ENCODE results near the gene TRDN. TPM values are rescaled to one million over a fixed set of nuclear protein-coding genes. Genes with fewer than 3 reads are reported as not detected.

Gene TRDN
- total RNA-seq, 3 donors from 2014 or later (not counting 1 experiment from before 2014, with no cell fraction given): not detected

GRCh38 chr6:123598011-123598410 is 38.7 kb downstream of the TRDN start:
- Histone ChIP-seq H3K27me3 (ENCODE audit: control insufficient read depth, insufficient read depth, low read length) (no peaks in the 10 kb centered on the region), H3K4me3 (ENCODE audit: low read length) (no peak overlapping the region), H3K9me3 (ENCODE audit: control insufficient read depth, insufficient read depth, low read length) (no peaks in the 10 kb centered on the region), H3K27ac (ENCODE audit: low read length) (no peak overlapping the region), H3K36me3 (ENCODE audit: control insufficient read depth, insufficient read depth, low read length) (no peaks in the 10 kb centered on the region), H3K4me1 (ENCODE audit: control insufficient read depth, insufficient read depth, low read length) (no peaks in the 10 kb centered on the region)
- no peak for ATAC-seq
- intact Hi-C loops (cut with micrococcal nuclease): no loop called here
- H3K4me1 Mint-ChIP-seq: no peaks in the 10 kb centered on the region
- no peak overlapping the region for H3K4me3 Mint-ChIP-seq
- no peaks in the 10 kb centered on the region for H3K36me3 Mint-ChIP-seq
- H3K9me3 Mint-ChIP-seq: peaks cover 3 to 8% of the 10 kb centered on the region in 2 donors
- DNase-seq: no peak
- no peaks in the 10 kb centered on the region for H3K27me3 Mint-ChIP-seq (ENCODE audit: low read depth in 2 of 2)
- WGBS (ENCODE audit: insufficient coverage): 94% methylated on average over 3 of the region's 3 CpGs
- TF ChIP-seq CTCF (IDR thresholded peaks at IDR 0.05): no peak
- H3K27ac Mint-ChIP-seq: no peak overlapping the region

- 80% methylated on average over 1 of the region's 2 CpGs for WGBS (ENCODE audit: insufficient coverage)
- Mint-ChIP-seq H3K27ac (no peak overlapping the region), H3K9me3 (peaks cover 3 to 10% of the 10 kb centered on the region in 2 donors)
These were observed 42.0 kb downstream of the TRDN start for GRCh38 chr6:123594776-123595175.

GRCh38 chr6:123592426-123592825 is 44.3 kb downstream of the TRDN start:
- H3K4me1 ChIP-seq (ENCODE audit: control insufficient read depth, insufficient read depth, low read length): no peaks in the 10 kb centered on the region
- DNase-seq (no peak), ATAC-seq (no peak)
- no peak overlapping the region for H3K4me3 ChIP-seq (ENCODE audit: low read length)
- no peaks in the 10 kb centered on the region for H3K27me3 Mint-ChIP-seq (ENCODE audit: low read depth in 2 of 2)
- no peaks in the 10 kb centered on the region for H3K36me3 ChIP-seq (ENCODE audit: control insufficient read depth, insufficient read depth, low read length)
- no peak for TF ChIP-seq CTCF (IDR thresholded peaks at IDR 0.05)
- no peaks in the 10 kb centered on the region for H3K36me3 Mint-ChIP-seq
- no peak overlapping the region for H3K27ac Mint-ChIP-seq
- H3K4me1 Mint-ChIP-seq: no peaks in the 10 kb centered on the region
- no peak overlapping the region for H3K27ac ChIP-seq (ENCODE audit: low read length)
- no peak overlapping the region for H3K4me3 Mint-ChIP-seq
- no peaks in the 10 kb centered on the region for H3K9me3 ChIP-seq (ENCODE audit: control insufficient read depth, insufficient read depth, low read length)
- H3K9me3 Mint-ChIP-seq: peaks cover 4 to 7% of the 10 kb centered on the region in 2 donors
- H3K27me3 ChIP-seq (ENCODE audit: control insufficient read depth, insufficient read depth, low read length): no peaks in the 10 kb centered on the region
- 88% methylated on average over 2 of the region's 2 CpGs for WGBS (ENCODE audit: insufficient coverage)
- intact Hi-C loops (cut with micrococcal nuclease): no loop called here

More at GRCh38 chr6:123594776-123595175, 42.0 kb downstream of the TRDN start:
- H3K4me1 Mint-ChIP-seq: no peaks in the 10 kb centered on the region
- intact Hi-C loops (cut with micrococcal nuclease): no loop called here
- H3K27me3 ChIP-seq (ENCODE audit: control insufficient read depth, insufficient read depth, low read length): no peaks in the 10 kb centered on the region
- H3K9me3 ChIP-seq (ENCODE audit: control insufficient read depth, insufficient read depth, low read length): no peaks in the 10 kb centered on the region
- H3K36me3 Mint-ChIP-seq: no peaks in the 10 kb centered on the region
- H3K4me3 ChIP-seq (ENCODE audit: low read length): no peak overlapping the region
- ATAC-seq (no peak), DNase-seq (no peak)
- TF ChIP-seq CTCF (IDR thresholded peaks at IDR 0.05): no peak
- no peaks in the 10 kb centered on the region for H3K4me1 ChIP-seq (ENCODE audit: control insufficient read depth, insufficient read depth, low read length)
- H3K27me3 Mint-ChIP-seq (ENCODE audit: low read depth in 2 of 2): no peaks in the 10 kb centered on the region
- H3K36me3 ChIP-seq (ENCODE audit: control insufficient read depth, insufficient read depth, low read length): no peaks in the 10 kb centered on the region
- H3K4me3 Mint-ChIP-seq: no peak overlapping the region
- no peak overlapping the region for H3K27ac ChIP-seq (ENCODE audit: low read length)

GRCh38 chr6:123589973-123590372 is 46.8 kb downstream of the TRDN start:
- H3K27ac Mint-ChIP-seq: no peak overlapping the region
- ATAC-seq (no peak), DNase-seq (no peak)
- H3K4me3 Mint-ChIP-seq: no peak overlapping the region
- no peaks in the 10 kb centered on the region for H3K36me3 Mint-ChIP-seq
- H3K27me3 Mint-ChIP-seq (ENCODE audit: low read depth in 2 of 2): no peaks in the 10 kb centered on the region
- H3K9me3 Mint-ChIP-seq: peaks cover 7 to 15% of the 10 kb centered on the region in 2 donors
- Histone ChIP-seq H3K4me3 (ENCODE audit: low read length) (no peak overlapping the region), H3K4me1 (ENCODE audit: control insufficient read depth, insufficient read depth, low read length) (no peaks in the 10 kb centered on the region), H3K36me3 (ENCODE audit: control insufficient read depth, insufficient read depth, low read length) (no peaks in the 10 kb centered on the region), H3K27ac (ENCODE audit: low read length) (no peak overlapping the region), H3K27me3 (ENCODE audit: control insufficient read depth, insufficient read depth, low read length) (no peaks in the 10 kb centered on the region), H3K9me3 (ENCODE audit: control insufficient read depth, insufficient read depth, low read length) (no peaks in the 10 kb centered on the region)
- H3K4me1 Mint-ChIP-seq: no peaks in the 10 kb centered on the region
- TF ChIP-seq CTCF (IDR thresholded peaks at IDR 0.05): no peak
- WGBS (ENCODE audit: insufficient coverage): 88% methylated on average over 4 of the region's 5 CpGs
- intact Hi-C loops (cut with micrococcal nuclease): no loop called here

All from natural killer cell (primary cell).